NCI-H82 treated with DMSO at 0.1 percent for 48 hours (cell line): Measurements from ENCODE around the gene COMT.
"Not testable (repeated sequence)": the region's sequence is repeated elsewhere in the genome, so short reads cannot be mapped to it uniquely, and the experiment has no call there.

Experiments used
- DNase-seq: peaks from one replicate; lab custom pipeline; 2025; ENCODE audit not compliant: unreplicated experiment; lab: John Stamatoyannopoulos, UW

COMT gene

GRCh38 chr22:19941365-19942082 is at the start of gene COMT, which contains the start of gene TXNRD2:
Gene COMT (plus strand): TSS chr22:19941772. CDS start chr22:19962527, 20,755 bp downstream.
Gene TXNRD2 (minus strand): TSS chr22:19941818. CDS start chr22:19941803, 15 bp downstream.
- peak; percentile 5 for DNase-seq

DNA sequence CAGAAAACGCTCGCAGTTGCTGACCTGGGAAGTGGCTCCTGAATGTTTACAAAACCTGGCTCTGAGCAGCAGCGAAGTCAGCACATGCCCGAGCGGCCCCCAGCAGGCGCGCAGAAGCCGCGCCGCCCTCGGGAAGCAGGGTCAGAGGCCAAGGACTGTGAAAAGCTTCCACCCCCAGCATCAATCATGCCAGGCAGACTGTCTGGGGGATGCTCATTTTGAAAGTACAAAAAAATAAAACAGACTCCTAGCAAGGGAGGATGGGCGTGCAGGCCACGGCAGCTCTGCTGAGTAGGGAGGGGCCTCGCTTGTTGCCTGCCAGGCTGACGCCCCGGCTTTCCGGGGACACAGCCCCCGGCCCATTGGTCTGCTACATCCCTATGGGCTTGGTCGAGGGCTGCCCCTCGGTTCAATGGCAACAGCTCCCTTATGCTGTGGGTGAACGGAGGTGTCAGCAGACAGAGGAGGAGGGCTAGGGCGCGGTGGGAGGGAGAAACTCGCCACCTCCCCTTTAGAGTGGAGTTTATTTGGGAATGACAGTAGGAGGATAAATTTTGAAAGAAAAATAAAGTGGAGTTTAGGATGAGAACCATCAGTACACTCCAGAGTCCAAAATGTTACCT is 49.2 kb upstream of the COMT start:
- DNase-seq: no peak

GRCh38 chr22:19892925-19893324 is 48.6 kb upstream of the COMT start:
- no peak for DNase-seq

DNA sequence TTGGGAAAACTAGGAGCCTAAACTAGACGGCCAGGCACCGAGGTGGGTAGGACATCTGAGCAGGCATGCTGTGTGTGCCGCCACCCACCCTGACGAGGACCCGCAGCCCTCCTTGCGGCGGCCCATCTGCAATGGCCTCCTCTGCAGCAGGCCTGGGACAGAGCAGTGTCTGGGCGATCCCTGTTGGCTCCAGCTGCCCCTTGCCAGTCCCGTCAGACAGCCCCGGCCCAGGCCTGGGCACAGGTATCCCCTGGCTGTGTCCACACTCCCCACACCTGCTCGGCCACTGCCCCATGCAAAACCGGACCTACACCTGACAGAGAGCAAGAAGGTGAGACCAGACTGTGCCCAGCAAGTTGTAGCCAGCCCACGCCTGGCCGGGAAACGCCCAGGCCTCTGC is 48.2 kb upstream of the COMT start:
- DNase-seq: no peak

GRCh38 chr22:19895160-19895849 is 46.3 kb upstream of the COMT start:
- DNase-seq: no peak

DNA sequence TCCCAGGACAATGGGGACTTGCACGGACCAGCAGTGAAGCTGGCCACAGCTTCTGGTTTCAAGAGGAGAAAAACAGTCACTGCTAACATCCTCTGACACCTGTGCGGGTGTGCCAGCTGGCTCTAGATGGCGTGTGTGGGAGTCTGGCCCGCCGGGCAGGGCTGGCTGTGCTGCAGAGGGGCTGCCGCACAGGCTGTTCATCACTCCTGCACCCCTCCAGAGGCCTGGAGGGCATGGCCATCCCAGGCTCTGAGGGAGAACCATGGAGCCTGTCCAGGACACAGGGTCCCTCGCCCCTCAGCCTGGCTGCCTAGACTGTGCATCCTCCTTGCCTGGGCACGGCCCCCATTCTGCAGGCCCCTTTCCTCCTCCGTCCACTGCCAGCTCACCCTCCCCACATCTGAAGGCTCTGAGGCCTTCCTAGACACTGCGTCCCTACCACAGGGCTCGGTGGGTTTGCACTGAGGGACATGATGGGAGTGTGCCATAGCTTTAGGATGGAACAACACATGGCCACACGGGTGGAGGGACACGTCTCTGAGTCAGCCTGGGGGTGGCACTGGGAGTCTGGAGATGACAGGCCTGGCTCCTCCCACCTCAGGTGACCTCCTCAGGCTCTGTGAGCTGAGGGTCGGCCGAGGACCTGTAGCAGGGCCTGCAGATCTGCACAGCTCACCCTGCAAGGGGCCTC is 44.8 kb upstream of the COMT start:
- no peak for DNase-seq

- DNase-seq: no peak
Observed at GRCh38 chr22:19897726-19898125, 43.8 kb upstream of the COMT start.

- DNase-seq: no peak
Observed at GRCh38 chr22:19898145-19898544, 43.4 kb upstream of the COMT start.

DNA sequence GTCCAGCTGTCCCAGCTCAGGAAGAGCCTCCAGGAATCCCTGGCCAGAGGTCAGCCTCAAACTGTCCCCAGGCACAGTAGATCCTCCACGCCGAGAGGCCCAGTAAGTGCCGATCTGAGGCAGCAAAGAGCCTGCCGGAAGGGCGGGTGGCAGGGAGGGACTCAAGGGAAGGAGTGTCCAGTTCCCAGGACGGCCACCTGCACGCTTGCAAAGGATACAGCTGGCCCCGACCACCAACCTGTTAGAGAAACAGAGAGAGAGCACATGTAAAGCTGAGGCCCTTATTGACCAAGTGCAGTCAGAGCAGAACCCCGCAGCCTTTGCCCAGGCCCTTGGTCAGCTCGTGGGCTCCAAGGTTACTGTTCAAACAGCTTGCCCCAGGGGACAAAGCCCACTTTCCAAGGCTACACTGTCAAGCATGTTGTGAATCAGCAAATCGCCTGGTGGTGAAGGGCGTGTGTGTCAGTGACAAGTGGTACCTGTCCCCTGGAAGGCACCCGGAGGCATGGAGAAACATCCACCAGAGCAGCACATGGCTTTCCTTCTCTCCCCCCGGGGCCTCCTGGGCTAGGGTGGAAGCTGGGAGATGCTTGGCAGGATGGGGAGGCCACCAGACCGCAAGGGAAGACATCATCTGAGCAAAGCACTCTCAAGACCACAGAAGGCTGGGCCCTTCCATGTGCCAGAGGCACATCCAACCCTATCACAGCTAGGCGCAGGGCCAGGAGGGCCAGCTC is 42.6 kb upstream of the COMT start:
- DNase-seq: no peak

GRCh38 chr22:19900707-19901436 is 40.7 kb upstream of the COMT start:
- no peak for DNase-seq

- DNase-seq: no peak
Observed at GRCh38 chr22:19901577-19902244, 39.9 kb upstream of the COMT start.

DNA sequence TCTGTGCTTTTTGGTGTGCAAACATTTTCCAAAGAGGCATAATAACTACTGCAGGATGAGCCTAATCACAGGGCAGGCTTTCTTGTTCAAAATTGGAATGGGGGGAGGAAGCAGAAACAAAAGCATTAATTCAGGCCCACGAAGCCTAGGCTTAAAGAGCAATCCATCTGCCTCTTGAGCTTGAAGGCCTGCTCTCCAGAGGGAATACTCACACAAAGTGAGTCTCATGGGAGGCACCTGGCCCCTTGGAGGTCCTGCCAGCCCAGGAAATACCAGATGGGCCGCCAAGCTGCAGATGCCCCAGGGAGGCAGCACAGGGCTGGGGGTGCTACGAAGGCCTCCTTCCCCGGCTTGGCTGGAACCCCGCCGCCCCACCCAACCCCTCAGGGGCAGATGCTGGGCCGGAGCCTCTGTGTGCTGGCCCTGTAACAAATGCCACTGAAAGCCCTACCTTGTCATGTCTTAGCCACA is 39.3 kb upstream of the COMT start:
- peak; percentile 55 for DNase-seq

DNA sequence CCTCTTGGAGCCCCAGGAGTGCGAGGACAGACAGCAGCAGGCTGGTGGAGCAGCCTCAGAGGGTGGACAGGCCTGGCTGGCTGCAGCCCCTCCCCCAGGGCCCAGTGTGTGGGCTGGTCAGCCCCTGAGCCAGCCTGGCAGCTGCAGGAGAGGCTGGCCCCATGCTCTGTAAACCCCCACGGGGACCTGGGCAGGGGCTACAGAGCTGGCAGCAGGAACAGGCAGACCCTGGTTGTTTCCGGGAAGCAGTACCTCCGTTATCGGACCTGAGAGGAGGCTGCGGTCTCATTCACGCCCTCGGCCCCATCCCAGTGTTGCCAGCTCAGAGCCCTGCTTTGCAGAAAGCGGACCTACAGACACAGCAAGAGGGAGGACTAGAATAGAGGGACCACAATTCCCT is 38.5 kb upstream of the COMT start:
- no peak for DNase-seq

DNA sequence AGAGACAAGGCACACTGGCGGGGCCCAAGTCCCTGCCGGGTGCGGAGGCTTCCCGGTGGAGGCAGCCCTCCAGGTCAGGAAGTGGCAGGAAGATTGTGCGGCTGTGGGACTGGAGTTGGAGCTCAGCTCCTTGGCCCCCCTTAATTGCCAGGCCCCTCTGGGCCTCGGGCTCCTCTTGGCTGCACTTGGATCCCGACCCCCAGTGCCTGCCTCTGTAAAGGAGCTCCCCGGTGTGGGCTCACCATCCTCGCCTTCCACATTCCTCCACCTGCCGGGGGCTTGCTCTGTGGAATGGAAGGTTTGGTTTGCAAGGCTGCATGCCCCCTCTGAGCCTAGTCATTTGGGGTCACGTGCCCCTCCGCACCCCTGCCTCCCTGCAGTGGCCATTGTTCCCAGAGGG is 38.1 kb upstream of the COMT start:
- no peak for DNase-seq

DNA sequence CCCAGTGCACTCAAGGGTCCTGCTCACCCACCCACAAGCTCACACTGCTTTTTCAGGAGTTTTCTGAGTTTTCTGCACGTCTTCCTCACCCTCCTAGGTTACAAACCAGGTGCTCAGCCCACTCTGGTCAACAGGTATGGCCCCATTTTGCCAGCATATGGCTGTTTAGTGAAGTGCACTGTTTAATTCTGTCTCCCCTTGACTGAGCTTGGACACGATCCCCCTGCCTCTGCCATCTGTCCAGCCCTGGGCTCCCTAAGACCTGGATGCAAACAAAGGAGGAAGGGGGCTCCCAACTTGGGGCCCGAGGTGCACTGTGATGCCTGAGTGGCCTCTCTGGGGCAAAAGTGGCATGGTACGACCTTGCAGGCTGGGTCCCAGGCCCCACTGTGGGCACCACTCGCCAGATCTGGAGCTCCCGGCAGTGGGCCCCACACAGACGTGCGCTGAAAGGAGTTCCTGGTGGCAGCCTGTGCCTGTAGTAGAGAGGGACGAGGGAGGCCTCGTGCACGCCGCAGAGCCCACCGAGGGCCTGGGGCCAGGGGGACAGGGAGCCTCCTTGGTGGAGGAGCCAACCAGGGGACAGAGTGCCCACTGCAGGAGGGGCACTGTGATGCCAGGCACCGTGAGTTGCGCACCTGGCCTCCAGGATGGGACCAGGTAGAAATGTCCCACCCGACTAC is 37.3 kb upstream of the COMT start:
- DNase-seq: no peak

GRCh38 chr22:19904935-19905334 is 36.6 kb upstream of the COMT start:
- DNase-seq: no peak

GRCh38 chr22:19905347-19906276 is 36.0 kb upstream of the COMT start:
- no peak for DNase-seq

GRCh38 chr22:19906864-19907263 is 34.7 kb upstream of the COMT start:
- not testable (repeated sequence) for DNase-seq
